GM03348 (cell line): Measurements from ENCODE around the gene CD99L2.
"Not testable (repeated sequence)": the region's sequence is repeated elsewhere in the genome, so short reads cannot be mapped to it uniquely, and the experiment has no call there.

Experiments used
- DNase-seq: peaks from one replicate; pipeline ENCODE4 v3.0.0; 2012; ENCODE audit warnings: low spot score

Gene CD99L2

GRCh38 chrX:150856785-150857184 lies 41.7 kb downstream of the CD99L2 start:
- no peak for DNase-seq

DNA sequence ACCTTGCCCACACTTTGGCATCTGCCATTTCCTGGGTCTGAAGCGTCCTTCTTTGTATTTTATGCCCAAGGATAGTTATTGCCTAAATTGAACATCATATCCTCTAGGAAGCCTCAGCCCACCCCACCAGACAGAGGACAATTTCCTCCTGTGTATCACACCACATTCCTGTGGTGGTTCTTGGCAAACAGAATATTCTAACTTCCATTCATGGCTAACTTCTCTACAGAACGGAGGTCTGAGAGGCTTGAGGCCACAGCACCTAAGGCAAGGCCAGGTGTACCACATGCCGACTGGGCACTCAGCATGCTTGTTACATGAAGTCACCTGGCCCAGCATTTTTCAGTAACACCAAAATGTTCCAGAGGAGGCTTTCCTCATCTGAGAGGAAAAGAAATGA lies 42.4 kb downstream of the CD99L2 start:
- DNase-seq: no peak

DNA sequence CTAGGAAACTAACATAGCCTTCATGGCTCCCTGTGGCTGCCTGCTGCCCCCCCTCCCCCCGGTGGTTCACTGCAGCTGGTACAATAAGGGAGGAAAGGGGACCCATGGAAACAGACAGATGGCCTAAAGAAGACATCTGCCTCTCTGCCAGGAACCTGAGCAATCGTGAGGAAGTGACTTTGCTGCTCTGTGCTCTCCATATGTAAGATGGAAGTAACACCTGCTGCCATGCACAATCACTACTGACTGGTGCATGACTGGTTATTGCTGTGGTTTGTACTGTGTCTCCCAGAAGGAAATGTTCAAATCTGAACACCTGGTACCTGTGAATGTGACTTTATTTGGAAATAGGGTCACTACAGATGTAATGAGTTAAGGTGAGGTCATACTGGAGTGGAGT lies 43.6 kb downstream of the CD99L2 start:
- DNase-seq: no peak

GRCh38 chrX:150849996-150850720 lies 48.3 kb downstream of the CD99L2 start:
- no peak for DNase-seq

- no peak for DNase-seq
Observed at GRCh38 chrX:150849486-150849885, 49.0 kb downstream of the CD99L2 start.

DNA sequence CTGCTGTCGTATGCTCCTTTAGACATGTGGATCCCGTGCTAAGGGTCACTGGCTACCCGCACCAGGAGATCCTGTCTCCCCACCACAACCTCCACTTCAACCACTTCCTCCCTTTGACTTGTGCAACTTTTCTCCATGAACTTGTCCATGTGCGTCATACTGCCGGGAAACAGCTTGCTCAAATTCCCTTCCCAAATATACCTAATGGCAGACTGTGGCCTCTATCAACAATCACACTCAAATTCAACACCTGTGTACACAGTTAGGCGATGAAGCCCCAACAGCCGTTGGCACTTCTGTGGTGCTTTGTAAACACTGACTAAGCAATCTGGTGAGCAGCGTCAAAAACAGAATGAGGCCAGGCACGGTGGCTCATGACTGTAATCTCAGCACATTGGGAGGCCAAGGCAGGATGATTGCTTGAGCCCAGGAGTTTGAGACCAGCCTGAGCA lies 49.5 kb downstream of the CD99L2 start:
- DNase-seq: no peak

DNA sequence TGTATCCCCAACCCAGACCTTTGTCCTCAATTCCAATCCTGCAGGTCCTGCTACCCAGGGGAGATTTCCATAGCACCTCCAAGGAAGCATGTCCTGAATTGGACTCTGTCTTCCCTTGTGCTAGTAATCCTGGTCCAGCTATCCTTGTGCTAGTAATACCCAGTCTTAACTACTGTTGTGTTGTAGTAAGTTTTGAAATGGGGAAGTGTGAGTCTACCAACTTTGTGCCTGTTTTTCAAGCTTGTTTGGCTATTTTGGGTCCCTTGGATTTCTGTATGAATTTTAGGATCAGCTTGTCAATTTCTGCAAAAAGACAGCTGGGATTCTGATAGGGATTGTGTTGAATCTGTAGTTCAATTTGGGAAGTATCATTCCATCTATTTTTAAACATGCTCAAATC lies 51.4 kb downstream of the CD99L2 start:
- DNase-seq: no peak

GRCh38 chrX:150846130-150846529 lies 52.3 kb downstream of the CD99L2 start:
- DNase-seq: no peak

DNA sequence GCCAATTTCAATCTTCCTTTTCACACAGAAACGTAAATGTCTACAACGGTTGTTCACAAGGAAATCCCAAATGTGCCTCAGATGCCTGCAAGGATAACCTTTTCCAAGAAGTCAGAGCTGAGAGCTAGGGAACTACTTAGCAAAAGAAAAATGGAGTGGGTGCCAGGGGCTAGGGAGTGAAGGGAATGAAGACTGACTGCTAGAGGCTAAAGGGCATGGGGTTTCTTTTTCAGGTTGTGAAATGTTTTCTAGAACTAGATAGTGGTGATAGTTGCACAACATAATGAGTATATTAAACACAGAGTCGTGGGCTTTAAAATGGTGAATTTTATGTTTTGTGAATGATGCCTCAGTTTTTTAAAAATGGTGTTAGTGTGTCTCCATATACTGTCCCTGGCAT lies 53.4 kb downstream of the CD99L2 start:
- no peak for DNase-seq

- DNase-seq: no peak
Observed at GRCh38 chrX:150844016-150844415, 54.5 kb downstream of the CD99L2 start.

- no peak for DNase-seq
Observed at GRCh38 chrX:150842198-150842685, 56.2 kb downstream of the CD99L2 start.

DNA sequence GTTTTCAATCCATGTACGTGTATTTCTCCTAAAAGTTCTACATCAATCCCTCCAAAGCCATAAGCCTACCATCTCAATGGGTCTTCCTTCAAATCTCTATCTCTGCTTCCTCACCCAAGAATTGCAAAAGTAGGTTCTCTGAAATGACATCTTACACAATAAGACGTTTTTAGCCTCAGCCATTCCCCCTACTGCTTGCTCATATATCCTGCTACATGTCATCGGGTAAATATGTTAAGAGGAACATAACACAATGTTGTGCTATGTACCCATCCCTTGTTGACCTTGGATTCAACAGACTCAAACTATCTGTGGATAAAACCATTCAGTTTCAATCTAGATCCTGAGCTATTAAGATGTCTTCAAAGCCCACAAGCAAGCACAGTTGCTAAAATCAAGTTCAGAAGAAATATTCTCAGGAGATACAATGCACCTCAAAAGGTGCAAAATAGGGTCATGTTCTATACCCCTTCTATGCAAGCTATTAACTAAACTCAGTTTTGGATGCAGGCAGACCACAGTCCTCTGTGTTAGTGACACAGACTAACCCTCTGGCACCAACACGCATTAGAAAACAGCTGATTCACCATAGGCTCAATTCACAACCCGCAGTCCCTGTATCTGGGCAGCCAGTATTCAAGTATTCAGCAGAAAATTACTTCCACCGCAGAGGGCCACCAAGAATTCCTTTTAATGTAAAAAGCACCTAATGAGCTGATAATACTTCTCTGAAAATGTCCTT lies 56.8 kb downstream of the CD99L2 start:
- DNase-seq: peak; percentile 26

GRCh38 chrX:150837845-150838244 lies 60.6 kb downstream of the CD99L2 start:
- no peak for DNase-seq

DNA sequence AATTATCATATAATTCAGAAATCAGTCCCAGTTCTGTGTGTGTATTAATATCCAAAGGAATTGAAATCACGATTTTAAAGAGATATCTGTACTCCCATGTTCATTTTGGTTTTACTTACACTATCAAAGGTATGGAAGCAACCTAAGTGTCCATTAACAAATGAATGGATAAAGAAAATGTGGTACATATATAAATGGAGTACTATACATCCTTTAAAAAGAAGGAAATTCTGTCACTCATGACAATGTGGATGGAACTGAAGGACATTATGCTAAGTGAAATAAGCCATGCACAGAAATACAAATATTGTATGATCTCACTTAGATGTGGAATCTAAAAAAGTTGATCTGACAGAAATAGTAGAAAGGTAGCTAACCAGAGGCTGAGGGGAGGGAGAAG lies 63.8 kb downstream of the CD99L2 start:
- no peak for DNase-seq

DNA sequence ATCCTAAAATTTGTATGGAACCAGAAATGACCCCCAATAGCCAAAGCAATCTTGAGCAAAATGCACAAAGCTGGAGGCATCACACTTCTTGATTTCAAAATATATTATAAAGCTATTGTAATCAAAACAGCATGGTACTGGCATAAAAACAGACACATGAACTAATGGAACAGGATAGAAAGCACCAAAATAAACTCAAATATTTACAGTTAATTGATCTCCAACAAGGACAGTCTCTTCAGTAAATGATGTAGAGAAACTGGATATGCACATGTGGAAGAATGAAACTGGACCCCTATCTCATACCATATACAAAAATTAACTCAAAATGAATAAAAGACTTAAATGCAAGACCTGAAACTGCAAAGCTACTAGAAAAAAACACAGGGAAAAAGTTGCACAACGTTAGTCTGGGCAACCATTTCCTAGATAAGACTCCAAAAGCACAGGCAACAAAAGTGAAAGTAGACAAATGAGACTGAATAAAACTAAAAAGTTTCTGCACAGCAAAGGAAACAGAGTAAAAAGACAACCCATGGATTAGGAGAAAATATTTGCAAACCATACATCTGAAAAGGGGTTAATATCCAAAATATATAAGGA lies 64.9 kb downstream of the CD99L2 start:
- no peak for DNase-seq

GRCh38 chrX:150831863-150832262 lies 66.6 kb downstream of the CD99L2 start:
- no peak for DNase-seq

GRCh38 chrX:150828785-150829184 lies 69.7 kb downstream of the CD99L2 start:
- DNase-seq: no peak

DNA sequence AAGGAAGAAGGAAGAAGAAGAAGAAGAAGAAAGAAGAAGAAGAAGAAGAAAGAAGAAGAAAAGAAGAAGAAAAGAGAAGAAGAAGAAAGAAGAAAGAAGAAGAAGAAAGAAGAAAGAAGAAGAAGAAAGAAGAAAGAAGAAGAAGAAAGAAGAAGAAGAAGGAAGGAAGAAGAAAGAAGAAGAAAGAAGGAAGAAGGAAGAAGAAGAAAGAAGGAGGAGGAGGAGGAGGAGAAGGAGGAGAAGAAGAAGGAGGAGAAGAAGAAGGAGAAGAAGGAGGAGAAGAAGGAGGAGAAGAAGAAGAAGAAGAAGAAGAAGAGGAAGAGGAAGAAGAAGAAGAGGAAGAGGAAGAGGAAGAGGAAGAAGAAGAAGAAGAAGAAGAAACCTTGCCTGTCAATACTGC lies 74.1 kb downstream of the CD99L2 start:
- not testable (repeated sequence) for DNase-seq

DNA sequence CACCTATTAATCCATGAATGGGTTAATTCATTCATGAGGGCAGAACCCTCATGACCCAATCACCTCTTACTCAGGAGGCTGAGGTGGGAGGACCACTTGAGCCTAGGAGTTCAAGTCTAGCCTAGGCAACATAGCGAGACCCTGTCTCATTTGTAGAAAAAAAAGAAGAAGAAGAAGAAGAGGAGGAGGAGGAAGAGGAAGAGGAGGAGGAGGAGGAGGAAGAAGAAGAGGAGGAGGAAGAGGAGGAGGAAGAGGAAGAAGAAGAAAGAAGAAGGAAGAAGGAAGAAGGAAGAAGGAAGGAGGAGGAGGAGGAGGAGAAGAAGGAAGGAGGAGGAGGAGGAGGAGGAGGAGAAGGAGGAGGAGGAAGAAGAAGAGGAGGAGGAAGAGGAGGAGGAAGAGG lies 74.6 kb downstream of the CD99L2 start:
- DNase-seq: not testable (repeated sequence)

DNA sequence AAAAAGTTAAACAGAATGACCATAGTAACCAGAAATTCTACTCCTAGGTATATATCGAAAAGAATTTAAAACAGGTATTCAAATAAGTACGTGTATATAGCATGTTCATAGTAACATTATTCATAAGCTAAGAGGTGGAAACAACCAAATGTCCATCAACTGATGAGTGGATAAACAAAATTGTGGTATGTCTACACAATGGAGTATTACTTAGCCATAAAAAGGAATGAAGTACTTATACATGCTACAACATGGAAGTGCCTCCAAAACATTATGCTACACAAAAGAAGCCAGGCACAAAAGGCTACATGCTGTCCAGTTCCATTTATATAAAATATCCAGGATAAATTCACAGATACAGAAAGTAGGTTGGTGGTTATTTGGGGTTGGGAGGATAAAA lies 76.5 kb downstream of the CD99L2 start:
- DNase-seq: no peak

DNA sequence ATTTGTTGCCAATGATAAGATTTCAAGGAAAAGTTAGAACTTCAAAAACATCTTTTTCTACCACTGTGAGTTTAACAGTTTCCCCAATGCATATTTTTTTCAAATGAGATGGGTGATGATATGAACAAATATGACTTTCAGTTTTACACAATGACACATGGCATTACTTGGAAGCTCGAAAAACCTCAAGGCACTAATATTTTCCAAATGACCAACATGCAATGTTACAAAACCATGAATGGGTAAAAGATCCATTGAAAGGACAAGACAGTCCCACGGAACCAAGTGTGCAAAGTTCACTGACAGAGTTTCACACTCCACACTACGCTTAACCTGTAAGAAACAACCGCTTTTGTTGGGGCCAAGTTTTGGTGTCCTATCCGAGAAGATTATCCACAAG lies 84.5 kb downstream of the CD99L2 start:
- DNase-seq: peak; percentile 2

GRCh38 chrX:150806827-150807226 lies 91.6 kb downstream of the CD99L2 start:
- no peak for DNase-seq

- peak; percentile 2 for DNase-seq
Observed at GRCh38 chrX:150805736-150806135, 92.7 kb downstream of the CD99L2 start.
